Calu3 (cell line): ENCODE results near the gene SLC38A8. TPM values are rescaled to one million over a fixed set of nuclear protein-coding genes. Genes with fewer than 3 reads are reported as not detected.

Experiments
- BruUV-seq: library from RNA; stranded (reverse); fragments of 400-500 nt; replicated peaks from 2 replicates; lab custom pipeline; 2021; lab: Mats Ljungman, UMichigan
- CTCF ChIA-PET: fragments of 300-600 bp; sonication (Branson Sonifier 250); formaldehyde crosslinking; loops from one replicate; lab custom pipeline; 2022; ENCODE audit warnings: antibody characterized with exemption; lab: Charles Lee
- DNase-seq: peaks from one replicate; pipeline ENCODE4 v3.0.0; 2022
- H3K27ac Mint-ChIP-seq: one replicate; pipeline ENCODE4 v1.8.0; 2022; ENCODE audit warnings: mixed read lengths; ENCODE audit not compliant: unreplicated experiment
- H3K27me3 Mint-ChIP-seq: one replicate; pipeline ENCODE4 v1.8.0; 2022; ENCODE audit warnings: mixed read lengths; ENCODE audit not compliant: unreplicated experiment
- H3K36me3 Mint-ChIP-seq: one replicate; pipeline ENCODE4 v1.8.0; 2022; ENCODE audit warnings: mild to moderate bottlenecking, moderate library complexity, mixed read lengths; ENCODE audit not compliant: insufficient read depth, unreplicated experiment
- H3K4me1 Mint-ChIP-seq: one replicate; pipeline ENCODE4 v1.8.0; 2022; ENCODE audit warnings: mild to moderate bottlenecking, low read depth, mixed read lengths; ENCODE audit not compliant: unreplicated experiment
- H3K4me3 Mint-ChIP-seq: one replicate; pipeline ENCODE4 v1.8.0; 2022; ENCODE audit warnings: mild to moderate bottlenecking, low read depth, moderate library complexity, mixed read lengths; ENCODE audit not compliant: unreplicated experiment
- H3K9me3 Mint-ChIP-seq: one replicate; pipeline ENCODE4 v1.8.0; 2022; ENCODE audit warnings: low read depth, mixed read lengths; ENCODE audit not compliant: unreplicated experiment
- CTCF ChIP-seq: fragments of 200-600 bp; IDR thresholded peaks from one replicate; pipeline ENCODE4 v1.8.0; 2022; ENCODE audit warnings: antibody characterized with exemption; ENCODE audit not compliant: unreplicated experiment
- intact Hi-C: fragments of 100-400 bp; cut with micrococcal nuclease; formaldehyde crosslinking; loops from one replicate; pipeline ENCODE4 v1.10.0; 2022; ENCODE audit not compliant: unreplicated experiment
- total RNA-seq: library from RNA; stranded (reverse); gene quantifications from 2 replicates; pipeline ENCODE4 v1.2.3, GENCODE V29; 2022

The SLC38A8 gene
- total RNA-seq, 1 experiment from 2014 or later: not detected

DNA sequence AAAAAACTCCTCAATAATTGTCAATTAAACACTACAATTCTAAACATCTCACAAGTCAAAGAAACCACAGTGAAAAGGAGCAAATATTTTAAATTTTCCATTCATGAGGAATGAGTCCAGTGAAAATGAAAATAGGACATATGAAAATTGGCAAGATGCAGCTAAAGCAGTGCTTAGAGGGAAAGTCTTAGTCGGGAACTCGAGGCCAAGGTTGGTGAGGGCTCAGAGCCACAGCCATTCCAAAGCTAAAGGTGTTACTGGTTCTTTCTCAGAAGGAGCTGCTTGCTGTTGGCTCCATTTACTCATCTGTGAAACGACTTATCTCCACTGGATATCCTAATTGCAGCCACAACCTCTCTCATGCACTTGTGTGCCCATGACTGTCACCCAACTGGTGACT lies 6.5 kb downstream of the SLC38A8 start:
- no peak for TF ChIP-seq CTCF
- Mint-ChIP-seq H3K4me3 (no peak overlapping the region), H3K27me3 (peaks cover 77% of the 10 kb centered on the region), H3K36me3 (no peaks in the 10 kb centered on the region), H3K27ac (no peak overlapping the region), H3K4me1 (no peaks in the 10 kb centered on the region), H3K9me3 (no peaks in the 10 kb centered on the region)
- CTCF ChIA-PET: no interaction called here
- no peak for DNase-seq
- no TSS peak for BruUV-seq
- intact Hi-C loops: no loop called here

GRCh38 chr16:84034516-84034915 lies 8.1 kb downstream of the SLC38A8 start:
- no peaks in the 10 kb centered on the region for H3K36me3 Mint-ChIP-seq
- DNase-seq: no peak
- H3K27ac Mint-ChIP-seq: no peak overlapping the region
- H3K27me3 Mint-ChIP-seq: peaks cover 77% of the 10 kb centered on the region
- H3K4me1 Mint-ChIP-seq: no peaks in the 10 kb centered on the region
- TF ChIP-seq CTCF: no peak
- H3K4me3 Mint-ChIP-seq: no peak overlapping the region
- intact Hi-C loops: no loop called here
- BruUV-seq: no TSS peak
- no peaks in the 10 kb centered on the region for H3K9me3 Mint-ChIP-seq
- CTCF ChIA-PET: interaction anchor here (0.6 kb wide), 1 partner anchor 21 kb away, joined by 7 read pairs; no protein-coding TSS in a partner anchor

DNA sequence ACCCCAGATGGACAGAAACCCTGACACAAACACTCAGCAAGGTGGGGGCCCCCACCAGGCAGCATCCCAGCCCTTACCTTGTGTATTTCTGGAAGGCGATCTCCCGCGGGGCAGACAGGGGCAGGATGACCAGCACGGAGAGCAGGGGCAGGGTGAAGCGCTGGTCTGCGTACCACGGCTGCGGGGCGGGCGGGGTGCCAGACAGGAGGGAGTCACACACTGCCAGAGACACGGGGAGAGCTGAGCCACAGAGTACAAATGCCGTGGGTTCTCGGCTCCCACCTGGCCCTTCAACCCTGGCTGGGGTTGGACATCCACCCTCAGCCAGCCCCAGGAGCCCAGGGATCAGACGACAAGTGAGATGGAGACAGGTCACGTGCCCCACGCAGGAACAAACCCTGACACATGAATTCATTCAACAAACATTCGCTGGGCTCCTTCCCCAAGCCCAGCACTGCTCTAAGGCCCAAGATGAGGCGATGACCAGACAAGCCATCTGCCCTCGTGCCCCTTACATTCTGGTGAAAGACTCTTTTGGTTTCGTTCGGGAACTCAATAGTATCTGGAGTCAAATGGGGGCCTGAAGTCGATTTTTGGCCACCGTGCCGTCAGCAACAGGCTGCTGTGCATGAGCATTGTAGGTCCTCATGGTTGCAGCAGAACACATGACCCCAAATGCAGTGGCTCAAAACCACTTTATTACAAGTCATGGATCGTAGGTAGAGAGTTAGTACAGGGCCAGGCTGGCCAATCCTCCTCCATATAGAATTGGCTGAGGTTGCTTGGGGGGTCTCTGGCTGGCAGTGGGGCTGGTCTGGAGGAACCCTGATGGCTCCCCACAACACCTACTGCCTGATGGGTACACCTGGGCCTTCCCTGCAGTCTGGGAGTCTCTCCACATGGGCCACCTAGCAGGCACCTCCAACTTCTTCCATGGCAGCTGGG lies 9.1 kb downstream of the SLC38A8 start:
- Mint-ChIP-seq H3K27ac (no peak overlapping the region), H3K27me3 (peaks cover 77% of the 10 kb centered on the region), H3K36me3 (no peaks in the 10 kb centered on the region), H3K9me3 (no peaks in the 10 kb centered on the region), H3K4me1 (no peaks in the 10 kb centered on the region), H3K4me3 (no peak overlapping the region)
- DNase-seq: no peak
- no TSS peak for BruUV-seq
- CTCF ChIA-PET: no interaction called here
- no peak for TF ChIP-seq CTCF
- intact Hi-C loops: no loop called here

DNA sequence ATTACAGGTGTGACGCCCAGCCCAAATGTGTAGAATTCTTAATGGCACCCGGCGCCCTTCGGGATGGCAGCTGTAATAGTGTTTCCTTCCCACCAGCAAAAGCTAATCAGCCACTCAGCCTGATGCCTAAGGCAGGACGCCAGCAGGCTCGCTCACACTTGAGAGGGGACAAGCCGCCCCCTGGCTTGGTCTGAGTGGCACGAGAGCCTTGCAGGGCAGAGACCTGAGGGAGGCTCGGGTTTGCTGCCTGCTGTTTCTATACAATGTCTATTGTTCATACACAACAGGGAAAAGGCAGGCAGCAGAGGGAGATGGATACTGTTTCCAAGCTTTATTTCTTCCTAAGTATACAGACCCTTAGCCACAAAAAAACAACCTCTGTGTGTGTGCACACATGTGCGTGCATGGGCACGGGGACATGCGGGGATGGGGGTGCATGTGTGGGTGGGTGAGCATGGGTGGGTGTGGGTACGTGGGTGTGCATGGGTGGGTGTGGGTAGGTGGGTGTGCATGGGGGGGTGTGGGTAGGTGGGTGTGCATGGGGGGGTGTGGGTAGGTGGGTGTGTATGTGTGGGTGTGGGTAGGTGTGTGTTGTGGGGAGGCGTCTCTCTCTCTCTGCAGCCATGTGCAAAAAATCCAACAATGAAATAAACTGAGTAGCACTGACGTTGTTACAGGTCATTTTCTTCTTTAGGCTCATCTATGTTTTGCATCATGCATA lies 10.0 kb downstream of the SLC38A8 start:
- no peaks in the 10 kb centered on the region for H3K4me1 Mint-ChIP-seq
- no peaks in the 10 kb centered on the region for H3K9me3 Mint-ChIP-seq
- BruUV-seq: no TSS peak
- H3K27me3 Mint-ChIP-seq: peaks cover 80% of the 10 kb centered on the region
- H3K36me3 Mint-ChIP-seq: no peaks in the 10 kb centered on the region
- no peak overlapping the region for H3K27ac Mint-ChIP-seq
- CTCF ChIA-PET: interaction anchor here (1.1 kb wide), 1 partner anchor 10 kb away, joined by 3 read pairs; the partner anchor contains the start of gene SLC38A8
- H3K4me3 Mint-ChIP-seq: no peak overlapping the region
- intact Hi-C loops: no loop called here
- TF ChIP-seq CTCF: no peak
- no peak for DNase-seq
